ENCODE measurements around the gene HCFC1.
A peak's percentile ranks its signal among the peaks of the same experiment; 100 is the strongest.

The HCFC1 gene

DNA sequence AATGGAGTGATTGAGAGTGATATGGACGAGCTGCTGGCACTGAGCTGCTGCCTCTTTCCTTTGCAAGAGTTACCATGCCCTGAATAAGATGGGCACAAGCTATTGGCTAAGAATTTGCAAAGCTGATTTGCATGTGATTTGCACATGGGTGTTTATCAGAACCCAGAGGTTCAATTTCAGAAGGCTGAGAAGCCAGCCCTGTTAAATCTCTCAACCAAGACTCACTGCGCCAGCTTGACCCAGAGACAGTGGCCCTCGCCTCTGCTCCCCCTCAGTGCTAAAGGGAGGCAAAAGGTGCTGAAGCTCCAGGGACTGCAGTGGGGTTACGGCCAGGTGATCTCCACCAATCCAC is 46.3 kb downstream of the HCFC1 start:
- peaks cover 23% of the 10 kb centered on the region for H3K4me1 Mint-ChIP-seq (ENCODE audit: low read depth)
- H3K9me3 Mint-ChIP-seq (ENCODE audit: low read depth) = no peaks in the 10 kb centered on the region
- H3K27ac Mint-ChIP-seq = peak overlapping the region; percentile 93
- no peaks in the 10 kb centered on the region for H3K27me3 Mint-ChIP-seq
- peak overlapping the region; percentile 95 for H3K4me3 Mint-ChIP-seq
- H3K36me3 Mint-ChIP-seq = peaks cover 2% of the 10 kb centered on the region

DNA sequence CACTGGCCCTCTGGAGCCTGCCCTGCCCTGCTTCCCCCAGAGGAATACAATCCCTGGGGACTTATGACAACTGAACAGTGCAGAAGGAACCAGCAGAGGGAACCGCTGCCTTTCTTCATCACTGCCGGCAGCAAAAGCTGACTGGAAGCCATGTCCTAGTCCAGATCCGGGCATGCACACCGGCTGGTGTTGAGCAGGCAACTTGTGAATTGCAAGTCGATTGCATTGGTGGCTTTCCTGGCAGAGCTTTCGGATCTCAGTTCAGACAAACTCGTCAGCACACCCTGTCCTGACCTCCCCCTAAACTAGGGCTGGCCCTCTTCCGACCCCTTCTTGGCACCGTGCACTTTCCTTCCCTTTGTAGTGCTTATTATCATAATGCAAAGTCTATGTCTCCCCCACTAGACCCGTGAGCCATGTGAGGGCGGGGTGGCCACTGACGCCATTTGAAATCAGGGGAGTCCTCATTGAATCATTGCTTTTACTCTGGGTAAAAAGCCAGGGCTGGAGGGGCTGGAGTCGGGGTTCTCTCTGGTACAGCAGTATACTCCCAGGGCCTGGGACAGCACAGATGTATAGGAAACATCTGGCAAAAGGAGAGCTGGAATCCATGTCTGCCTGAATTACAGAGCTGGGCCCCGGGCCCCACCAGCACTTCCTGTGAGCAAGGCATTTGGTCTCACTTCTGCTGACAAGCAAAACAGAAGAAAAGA is 47.3 kb downstream of the HCFC1 start:
- peak overlapping the region; percentile 93 for H3K27ac Mint-ChIP-seq
- H3K4me3 Mint-ChIP-seq = peak overlapping the region; percentile 95
- peaks cover 2% of the 10 kb centered on the region for H3K36me3 Mint-ChIP-seq
- no peaks in the 10 kb centered on the region for H3K27me3 Mint-ChIP-seq
- H3K4me1 Mint-ChIP-seq (ENCODE audit: low read depth) = peaks cover 27% of the 10 kb centered on the region
- H3K9me3 Mint-ChIP-seq (ENCODE audit: low read depth) = no peaks in the 10 kb centered on the region

DNA sequence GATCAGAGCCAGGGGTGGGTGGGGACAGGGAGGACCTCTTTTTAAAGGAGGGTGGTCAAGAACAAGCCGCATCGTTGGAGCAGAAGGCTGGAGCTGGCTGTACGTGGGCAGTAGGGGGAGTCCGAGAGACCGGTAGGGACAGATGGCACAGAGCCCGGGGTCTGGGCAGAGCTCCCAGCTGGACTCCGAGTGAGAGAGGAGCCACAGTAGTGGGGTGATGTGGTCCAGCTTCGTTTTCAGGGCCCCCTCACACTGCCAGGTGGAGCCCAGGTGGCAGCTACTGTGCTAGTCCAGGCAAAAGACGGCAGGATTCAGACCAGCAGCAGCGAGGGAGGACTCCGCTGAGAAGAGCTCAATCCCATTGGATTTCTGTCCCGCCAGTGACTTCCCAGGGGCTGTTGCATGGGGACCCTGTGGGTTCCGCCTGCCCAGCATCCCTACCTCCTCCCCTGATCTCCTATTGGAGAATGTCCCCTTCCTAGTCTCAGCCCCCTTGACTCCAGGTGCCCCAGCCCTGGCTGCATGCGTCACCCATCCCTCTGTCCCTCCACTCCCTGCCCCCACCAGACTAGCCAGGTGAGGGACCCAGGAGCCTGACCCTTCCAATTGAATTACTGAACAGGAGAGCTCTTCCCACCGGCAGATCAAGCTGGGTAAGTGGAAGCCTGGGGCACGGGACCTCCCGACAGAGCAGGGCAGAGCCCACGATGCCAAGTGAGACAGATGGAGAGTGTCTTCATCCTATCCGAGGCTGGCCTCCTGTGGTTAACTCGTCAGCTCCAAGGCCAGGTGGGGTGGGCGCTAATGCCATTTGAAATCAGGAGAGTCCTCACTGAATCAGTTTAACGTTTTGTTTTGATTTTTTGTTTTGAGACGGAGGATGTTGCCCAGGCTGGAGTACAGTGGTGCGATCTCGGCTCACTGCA is 48.4 kb downstream of the HCFC1 start:
- peak overlapping the region; percentile 95 for H3K4me3 Mint-ChIP-seq
- no peaks in the 10 kb centered on the region for H3K36me3 Mint-ChIP-seq
- H3K9me3 Mint-ChIP-seq (ENCODE audit: low read depth) = no peaks in the 10 kb centered on the region
- H3K27me3 Mint-ChIP-seq = no peaks in the 10 kb centered on the region
- peak overlapping the region; percentile 86 for H3K27ac Mint-ChIP-seq
- peaks cover 23% of the 10 kb centered on the region for H3K4me1 Mint-ChIP-seq (ENCODE audit: low read depth)

DNA sequence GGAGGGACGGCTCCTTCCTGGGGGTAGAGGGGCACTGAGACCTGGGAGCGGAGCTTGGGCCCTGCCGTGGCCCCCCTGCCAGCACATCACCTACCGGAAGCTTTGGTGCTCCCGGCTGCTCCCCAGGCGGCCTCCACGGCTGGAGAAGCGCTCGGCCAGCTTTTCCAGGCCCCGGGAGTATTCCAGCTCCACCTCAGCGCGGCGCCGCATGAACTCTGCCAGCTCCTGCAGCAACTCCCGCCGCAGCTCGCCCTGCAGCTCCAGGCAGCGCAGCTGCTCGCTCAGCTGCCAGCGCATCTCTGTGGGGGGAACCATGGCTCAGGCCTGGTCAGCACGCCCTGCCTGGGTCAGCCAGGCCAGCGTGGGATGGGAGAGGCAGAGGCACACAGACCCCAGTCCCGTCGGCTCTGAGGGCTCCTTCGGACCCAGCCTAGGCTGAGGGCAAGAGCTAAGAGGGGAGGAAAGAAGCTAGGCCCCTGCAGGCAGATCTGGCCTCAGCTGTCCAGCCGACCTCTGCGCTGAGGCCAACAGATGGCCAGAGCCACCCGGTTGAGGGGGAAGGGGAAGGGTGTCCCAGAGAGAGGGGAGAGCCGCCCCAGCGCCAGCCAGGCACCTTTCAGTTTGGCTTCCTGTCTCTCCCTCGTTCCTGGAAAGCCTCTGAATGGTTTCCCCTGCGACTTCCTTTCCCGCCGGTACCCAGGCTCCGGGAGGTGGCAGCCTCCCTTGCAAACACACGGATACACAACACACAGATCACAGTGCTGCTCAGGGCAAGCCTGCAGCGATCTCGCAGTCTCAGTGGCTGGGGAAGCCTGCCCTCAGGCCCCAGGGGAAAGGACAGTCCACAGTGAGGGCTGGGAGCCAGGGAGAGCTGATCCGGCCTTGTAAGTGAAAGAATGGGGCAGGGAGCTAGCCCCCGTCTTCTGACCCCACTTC is 49.8 kb downstream of the HCFC1 start:
- peak overlapping the region; percentile 50 for H3K27ac Mint-ChIP-seq
- H3K36me3 Mint-ChIP-seq = no peaks in the 10 kb centered on the region
- H3K4me1 Mint-ChIP-seq (ENCODE audit: low read depth) = peaks cover 21% of the 10 kb centered on the region
- H3K4me3 Mint-ChIP-seq = peak overlapping the region; percentile 95
- H3K9me3 Mint-ChIP-seq (ENCODE audit: low read depth) = no peaks in the 10 kb centered on the region
- no peaks in the 10 kb centered on the region for H3K27me3 Mint-ChIP-seq

DNA sequence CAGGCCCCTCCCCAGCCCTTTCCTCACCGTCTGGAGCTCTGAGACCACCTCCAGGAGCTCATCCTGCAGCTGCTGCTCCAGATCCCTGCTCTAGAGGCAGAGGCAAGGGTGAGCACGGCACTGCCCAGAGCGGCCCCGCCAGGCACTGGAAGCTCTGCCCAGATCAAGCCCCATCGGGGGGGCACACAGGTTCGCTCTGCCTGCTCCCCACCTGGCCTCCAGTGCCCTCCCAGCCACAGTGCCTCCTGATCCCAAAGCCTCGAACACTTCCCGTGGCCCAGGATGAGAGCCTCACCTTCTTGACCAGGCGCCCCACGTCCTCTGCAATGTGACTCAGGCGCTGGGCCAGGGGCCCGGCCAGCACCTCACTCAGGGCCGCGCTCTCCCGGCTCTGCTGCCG is 50.5 kb downstream of the HCFC1 start:
- no peaks in the 10 kb centered on the region for H3K27me3 Mint-ChIP-seq
- H3K4me1 Mint-ChIP-seq (ENCODE audit: low read depth) = peaks cover 22% of the 10 kb centered on the region
- no peaks in the 10 kb centered on the region for H3K9me3 Mint-ChIP-seq (ENCODE audit: low read depth)
- H3K27ac Mint-ChIP-seq = peak overlapping the region; percentile 10
- H3K36me3 Mint-ChIP-seq = no peaks in the 10 kb centered on the region
- H3K4me3 Mint-ChIP-seq = no peak overlapping the region

DNA sequence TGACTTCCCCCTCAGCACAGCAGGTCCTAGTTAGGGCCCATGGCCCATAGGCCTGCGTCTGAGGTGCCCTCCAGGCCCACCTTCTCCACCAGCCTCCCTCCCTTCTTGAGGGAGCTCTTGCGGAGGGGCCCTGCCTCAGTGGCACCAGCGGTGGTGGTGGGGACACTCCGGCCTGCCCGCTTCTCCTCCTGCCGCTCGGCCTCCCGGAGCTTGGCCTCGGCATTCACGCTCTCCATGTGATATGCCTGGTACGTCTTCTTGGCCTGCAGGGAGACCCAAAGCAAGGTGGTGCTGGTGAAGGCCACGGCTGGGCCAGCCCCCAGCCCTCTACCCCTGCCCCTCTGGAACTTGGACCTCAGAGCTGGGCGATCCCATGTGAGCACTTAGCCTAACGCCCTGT is 51.1 kb downstream of the HCFC1 start:
- Mint-ChIP-seq H3K4me1 (ENCODE audit: low read depth) (peaks cover 23% of the 10 kb centered on the region), H3K9me3 (ENCODE audit: low read depth) (no peaks in the 10 kb centered on the region), H3K27ac (no peak overlapping the region), H3K36me3 (no peaks in the 10 kb centered on the region), H3K4me3 (no peak overlapping the region), H3K27me3 (no peaks in the 10 kb centered on the region)

DNA sequence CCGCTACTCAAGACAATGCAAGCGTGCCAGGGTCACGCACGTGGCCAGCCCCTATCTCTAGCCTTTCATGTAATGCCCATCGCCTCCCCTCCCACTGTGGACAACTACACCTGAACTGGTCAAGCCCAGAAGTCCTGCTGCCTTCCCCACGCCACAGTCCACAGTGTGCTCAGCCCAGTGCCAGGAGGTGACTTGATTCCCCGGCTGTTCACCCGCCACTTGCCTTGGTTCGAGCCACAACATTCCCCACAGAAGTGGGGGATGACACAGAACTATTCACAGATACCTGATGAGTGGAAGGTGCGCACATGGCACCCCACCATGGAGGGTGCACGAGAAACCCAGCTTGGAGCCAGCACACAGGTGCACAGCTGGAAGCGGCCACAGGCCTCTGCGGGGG is 52.3 kb downstream of the HCFC1 start:
- H3K4me3 Mint-ChIP-seq = no peak overlapping the region

DNA sequence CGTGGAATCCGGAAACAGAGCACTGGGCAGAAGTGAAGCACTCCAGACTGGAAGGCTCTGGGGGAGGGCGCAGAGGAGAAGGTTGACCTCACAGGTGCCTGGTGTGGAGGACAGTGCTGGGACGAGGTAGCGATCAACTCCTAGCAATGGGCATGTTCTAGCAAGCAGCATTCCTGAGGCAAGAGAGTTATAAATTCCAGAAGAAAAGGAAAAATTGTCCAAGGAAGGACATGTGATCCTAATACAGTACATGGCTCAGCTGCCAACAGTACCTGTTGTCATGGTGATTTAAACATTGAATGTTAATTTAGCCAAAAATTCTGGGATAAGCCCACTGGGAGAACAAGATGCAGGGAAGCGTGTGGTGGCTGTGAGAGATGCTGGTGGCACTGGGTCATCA is 53.7 kb downstream of the HCFC1 start:
- H3K36me3 Mint-ChIP-seq = no peaks in the 10 kb centered on the region
- H3K9me3 Mint-ChIP-seq (ENCODE audit: low read depth) = no peaks in the 10 kb centered on the region
- H3K27me3 Mint-ChIP-seq = no peaks in the 10 kb centered on the region
- H3K4me1 Mint-ChIP-seq (ENCODE audit: low read depth) = peaks cover 16% of the 10 kb centered on the region
- no peak overlapping the region for H3K4me3 Mint-ChIP-seq
- H3K27ac Mint-ChIP-seq = no peak overlapping the region

More for the DNA sequence above, 52.3 kb downstream of the HCFC1 start:
- Mint-ChIP-seq H3K9me3 (ENCODE audit: low read depth) (no peaks in the 10 kb centered on the region), H3K27ac (peak overlapping the region; percentile 41), H3K4me1 (ENCODE audit: low read depth) (peaks cover 22% of the 10 kb centered on the region), H3K36me3 (no peaks in the 10 kb centered on the region), H3K27me3 (no peaks in the 10 kb centered on the region)

DNA sequence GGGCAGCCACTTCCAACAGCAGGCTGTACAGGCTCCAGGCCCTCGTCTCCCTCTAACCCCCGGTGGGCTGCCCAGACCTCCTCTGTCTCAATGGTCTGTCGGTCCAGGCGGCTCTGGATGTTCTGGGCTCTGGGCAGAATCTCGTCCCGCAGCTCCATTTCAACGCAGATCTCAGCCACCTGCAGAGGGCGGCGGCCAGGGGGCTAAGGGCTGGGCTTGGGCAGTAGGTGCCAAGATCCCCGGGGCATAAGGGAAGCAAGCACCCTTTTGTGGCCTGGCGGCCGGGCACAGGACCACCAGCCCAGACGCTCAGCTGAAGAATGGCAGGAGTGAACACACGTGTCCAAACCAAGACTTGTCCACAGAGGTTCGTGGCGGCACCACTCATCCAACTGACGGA is 57.9 kb downstream of the HCFC1 start:
- H3K9me3 Mint-ChIP-seq (ENCODE audit: low read depth) = no peaks in the 10 kb centered on the region
- H3K36me3 Mint-ChIP-seq = no peaks in the 10 kb centered on the region
- H3K27ac Mint-ChIP-seq = no peak overlapping the region
- H3K4me3 Mint-ChIP-seq = no peak overlapping the region
- H3K4me1 Mint-ChIP-seq (ENCODE audit: low read depth) = peaks cover 13% of the 10 kb centered on the region
- no peaks in the 10 kb centered on the region for H3K27me3 Mint-ChIP-seq

DNA sequence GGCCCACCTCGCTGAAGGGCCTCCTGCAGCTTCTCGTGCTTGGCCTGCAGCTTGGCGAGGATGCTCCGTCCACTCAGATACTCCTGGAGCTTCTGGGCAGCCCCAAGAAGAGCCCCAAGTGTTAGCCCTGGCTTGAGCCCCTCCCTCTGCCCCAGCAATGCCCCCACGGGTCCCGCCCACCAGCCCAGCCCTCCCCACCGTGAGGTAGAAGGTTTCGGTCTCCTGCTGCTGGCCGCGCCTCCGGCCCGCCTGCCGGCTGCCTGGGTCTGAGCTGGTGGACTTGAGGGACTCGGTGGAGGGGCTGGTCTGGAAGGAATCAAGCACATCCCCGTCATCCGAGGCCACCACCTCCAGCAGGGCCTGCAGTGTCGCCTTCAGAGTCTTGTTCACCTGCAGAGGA is 58.4 kb downstream of the HCFC1 start:
- H3K27ac Mint-ChIP-seq = no peak overlapping the region
- no peak overlapping the region for H3K4me3 Mint-ChIP-seq
- no peaks in the 10 kb centered on the region for H3K27me3 Mint-ChIP-seq
- no peaks in the 10 kb centered on the region for H3K36me3 Mint-ChIP-seq
- no peaks in the 10 kb centered on the region for H3K9me3 Mint-ChIP-seq (ENCODE audit: low read depth)
- peaks cover 13% of the 10 kb centered on the region for H3K4me1 Mint-ChIP-seq (ENCODE audit: low read depth)

DNA sequence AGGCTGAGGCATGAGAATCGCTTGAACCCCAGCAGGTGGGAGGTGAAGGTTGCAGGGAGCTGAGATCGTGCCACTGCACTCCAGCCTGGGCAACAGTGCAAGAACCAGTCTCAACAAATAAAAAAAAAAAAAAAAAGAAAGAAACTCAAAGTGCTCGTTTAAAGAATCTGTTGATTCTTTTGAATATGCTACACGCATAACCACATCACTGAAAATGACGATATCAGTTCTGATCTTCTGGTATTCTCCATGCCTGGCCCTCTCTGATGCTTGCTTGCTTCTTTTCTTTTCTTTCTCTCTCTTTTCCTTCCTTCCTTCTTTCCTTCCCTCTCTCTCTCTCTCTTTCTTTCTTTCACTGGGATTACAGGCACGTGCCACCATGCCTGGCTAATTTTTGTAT is 59.8 kb downstream of the HCFC1 start:
- peaks cover 13% of the 10 kb centered on the region for H3K4me1 Mint-ChIP-seq (ENCODE audit: low read depth)
- H3K9me3 Mint-ChIP-seq (ENCODE audit: low read depth) = no peaks in the 10 kb centered on the region
- no peaks in the 10 kb centered on the region for H3K27me3 Mint-ChIP-seq
- H3K36me3 Mint-ChIP-seq = no peaks in the 10 kb centered on the region
- H3K4me3 Mint-ChIP-seq = no peak overlapping the region
- H3K27ac Mint-ChIP-seq = peak overlapping the region; percentile 68

DNA sequence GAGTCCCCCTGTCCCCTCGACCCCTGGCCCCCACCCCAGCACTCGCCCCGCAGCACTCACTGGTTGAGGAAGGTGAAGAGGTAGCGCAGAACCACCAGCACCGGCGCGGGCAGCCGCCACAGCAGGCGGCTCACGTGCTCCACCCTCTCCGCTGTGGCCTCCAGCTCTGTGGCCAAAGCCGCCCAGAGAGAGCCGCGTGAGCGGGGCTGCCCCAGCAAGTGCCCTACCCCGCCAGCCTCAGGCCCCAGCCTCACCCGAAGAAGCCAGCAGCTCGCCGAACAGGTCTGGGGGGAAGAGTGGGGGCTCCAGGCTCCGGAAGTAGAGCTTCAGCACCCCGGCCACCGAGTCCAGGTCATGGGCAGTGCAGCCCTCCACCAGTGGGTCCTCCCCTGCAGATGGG is 61.2 kb downstream of the HCFC1 start:
- Mint-ChIP-seq H3K27me3 (no peaks in the 10 kb centered on the region), H3K9me3 (ENCODE audit: low read depth) (no peaks in the 10 kb centered on the region), H3K4me1 (ENCODE audit: low read depth) (peaks cover 15% of the 10 kb centered on the region), H3K27ac (no peak overlapping the region), H3K36me3 (no peaks in the 10 kb centered on the region), H3K4me3 (no peak overlapping the region)

DNA sequence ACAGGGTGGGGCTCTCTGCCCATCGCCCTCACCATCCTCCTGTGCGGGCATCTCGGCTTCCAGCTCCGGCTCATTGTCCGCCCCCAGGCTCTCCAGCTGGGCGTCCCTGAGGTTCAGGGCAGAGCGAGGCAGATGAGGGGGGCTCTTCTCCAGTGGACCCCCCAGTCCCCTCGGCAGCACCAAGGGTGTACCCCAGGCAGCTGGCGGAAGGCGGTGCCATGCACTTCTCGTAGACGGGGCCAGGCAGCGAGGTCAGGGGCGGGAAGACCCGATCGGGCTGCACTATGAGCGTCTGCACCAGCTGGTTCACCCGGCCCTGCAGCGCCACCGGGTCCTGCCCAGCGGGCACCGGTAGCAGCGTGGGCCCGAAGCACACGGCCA is 61.6 kb downstream of the HCFC1 start:
- Mint-ChIP-seq H3K9me3 (ENCODE audit: low read depth) (no peaks in the 10 kb centered on the region), H3K27me3 (no peaks in the 10 kb centered on the region), H3K4me1 (ENCODE audit: low read depth) (peaks cover 15% of the 10 kb centered on the region), H3K4me3 (no peak overlapping the region), H3K36me3 (no peaks in the 10 kb centered on the region), H3K27ac (no peak overlapping the region)

DNA sequence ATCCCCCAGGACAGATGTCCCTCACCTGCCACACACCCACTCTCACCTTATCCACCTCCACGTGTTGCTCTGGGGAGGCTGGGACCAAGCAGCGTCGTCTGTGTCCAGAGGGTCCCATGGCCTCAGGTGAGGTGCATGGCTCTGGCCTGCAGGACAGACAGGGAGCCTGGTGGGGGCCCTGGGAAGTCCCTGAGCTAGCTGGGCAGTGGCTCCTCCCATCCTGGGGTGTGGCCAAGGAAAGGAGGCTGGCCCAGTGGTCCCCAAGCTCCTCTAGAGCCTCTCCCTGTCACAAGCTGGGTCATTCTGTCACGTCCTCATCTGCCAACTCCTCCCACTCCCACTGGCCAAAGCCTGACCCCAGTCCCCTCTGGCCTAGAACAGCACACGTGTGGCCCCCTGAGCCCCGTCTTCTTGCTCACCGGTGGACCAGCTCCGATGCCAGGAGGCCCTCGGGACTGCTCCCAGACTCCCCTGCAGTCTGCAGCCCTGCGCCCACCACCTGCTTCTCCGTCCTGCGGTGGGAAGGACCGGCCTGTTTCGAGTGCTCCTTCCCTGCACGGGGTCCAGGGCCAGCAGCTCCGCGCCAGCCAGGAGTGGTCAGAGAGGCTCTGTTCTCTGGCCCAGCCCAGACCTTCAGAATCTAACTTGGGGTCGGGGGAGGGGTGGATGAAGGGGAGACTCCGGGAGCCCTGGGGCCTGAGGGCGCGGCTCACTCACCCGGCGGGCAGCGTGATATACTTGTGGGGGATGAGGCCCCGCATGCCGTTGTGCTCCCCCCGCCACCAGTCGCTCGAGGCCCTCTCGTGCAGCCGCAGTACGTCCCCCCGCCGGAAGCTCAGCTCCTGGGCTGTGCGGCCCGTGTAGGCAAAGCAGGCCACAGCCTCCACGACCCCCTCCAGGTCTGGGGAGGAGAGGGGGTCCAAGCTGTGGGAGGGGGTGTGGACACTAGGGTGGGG is 62.3 kb downstream of the HCFC1 start:
- Mint-ChIP-seq H3K4me3 (no peak overlapping the region), H3K9me3 (ENCODE audit: low read depth) (no peaks in the 10 kb centered on the region), H3K36me3 (no peaks in the 10 kb centered on the region), H3K4me1 (ENCODE audit: low read depth) (peaks cover 18% of the 10 kb centered on the region), H3K27me3 (no peaks in the 10 kb centered on the region), H3K27ac (no peak overlapping the region)

Measured in activated naive CD8-positive, alpha-beta T cell (primary cell).